ENCODE data around the gene ONECUT2. TPM values are rescaled to one million over a fixed set of nuclear protein-coding genes. Genes with fewer than 3 reads are reported as not detected.

ONECUT2 gene
- total and polyA plus RNA-seq, 7 donors, result under 0.01 to 0.04 (median 0.03) TPM; not detected in 3

DNA sequence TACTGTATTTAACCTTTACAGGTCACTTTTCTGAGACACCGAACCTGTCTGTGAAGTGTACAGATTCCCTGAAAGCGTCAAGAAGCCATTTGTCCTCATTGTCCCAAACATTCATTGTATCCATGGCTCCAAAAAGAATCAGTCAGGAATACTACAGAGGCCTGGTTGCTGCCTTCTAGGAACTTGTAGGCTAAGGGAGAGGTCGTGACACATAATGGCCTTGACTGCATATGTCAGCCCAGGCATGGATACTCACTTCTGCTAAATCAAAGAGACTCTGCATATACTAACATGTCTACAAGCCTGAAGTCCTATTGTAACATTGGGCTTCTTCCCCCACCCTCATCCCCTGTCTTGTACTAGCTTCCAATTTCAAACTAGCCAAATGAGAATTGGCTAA lies 40.2 kb downstream of the ONECUT2 start:
- peaks cover 0 to 10% (median 1%) of the 10 kb centered on the region in 3 donors for H3K27me3 ChIP-seq (ENCODE audit: insufficient read depth in 3 of 3, low read length in 2 of 3)
- intact Hi-C loops (cut with DNase I), result no loop called here
- no peaks in the 10 kb centered on the region for H3K4me1 ChIP-seq
- WGBS, 3 donors, result 73 to 78% (median 75%) methylated on average over 3 of the region's 3 CpGs
- H3K9me3 ChIP-seq, result no peaks in the 10 kb centered on the region
- DNase-seq (no peak), ATAC-seq (no peak)
- H3K27ac ChIP-seq, result no peak overlapping the region
- H3K36me3 ChIP-seq (ENCODE audit: insufficient read depth in 1 of 2, low read depth in 1 of 2), result no peaks in the 10 kb centered on the region
- H3K4me3 ChIP-seq, result no peak overlapping the region
- TF ChIP-seq, protein P1, sequence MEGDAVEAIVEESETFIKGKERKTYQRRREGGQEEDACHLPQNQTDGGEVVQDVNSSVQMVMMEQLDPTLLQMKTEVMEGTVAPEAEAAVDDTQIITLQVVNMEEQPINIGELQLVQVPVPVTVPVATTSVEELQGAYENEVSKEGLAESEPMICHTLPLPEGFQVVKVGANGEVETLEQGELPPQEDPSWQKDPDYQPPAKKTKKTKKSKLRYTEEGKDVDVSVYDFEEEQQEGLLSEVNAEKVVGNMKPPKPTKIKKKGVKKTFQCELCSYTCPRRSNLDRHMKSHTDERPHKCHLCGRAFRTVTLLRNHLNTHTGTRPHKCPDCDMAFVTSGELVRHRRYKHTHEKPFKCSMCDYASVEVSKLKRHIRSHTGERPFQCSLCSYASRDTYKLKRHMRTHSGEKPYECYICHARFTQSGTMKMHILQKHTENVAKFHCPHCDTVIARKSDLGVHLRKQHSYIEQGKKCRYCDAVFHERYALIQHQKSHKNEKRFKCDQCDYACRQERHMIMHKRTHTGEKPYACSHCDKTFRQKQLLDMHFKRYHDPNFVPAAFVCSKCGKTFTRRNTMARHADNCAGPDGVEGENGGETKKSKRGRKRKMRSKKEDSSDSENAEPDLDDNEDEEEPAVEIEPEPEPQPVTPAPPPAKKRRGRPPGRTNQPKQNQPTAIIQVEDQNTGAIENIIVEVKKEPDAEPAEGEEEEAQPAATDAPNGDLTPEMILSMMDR (IDR thresholded peaks at IDR 0.05), result no peak

- ATAC-seq (no peak), DNase-seq (no peak)
- WGBS, 3 donors, result 35 to 52% (median 45%) methylated on average over 4 of the region's 4 CpGs
- TF ChIP-seq, protein P1 (IDR thresholded peaks at IDR 0.05), result no peak
- intact Hi-C loops (cut with DNase I), result no loop called here
- Histone ChIP-seq H3K9me3 (no peaks in the 10 kb centered on the region), H3K4me3 (no peak overlapping the region), H3K4me1 (no peaks in the 10 kb centered on the region), H3K27me3 (ENCODE audit: insufficient read depth in 3 of 3, low read length in 2 of 3) (peaks cover 0 to 10% (median 1%) of the 10 kb centered on the region in 3 donors), H3K27ac (no peak overlapping the region), H3K36me3 (ENCODE audit: insufficient read depth in 1 of 2, low read depth in 1 of 2) (no peaks in the 10 kb centered on the region)
These were observed 40.7 kb downstream of the ONECUT2 start for GRCh38 chr18:57475903-57476302.

DNA sequence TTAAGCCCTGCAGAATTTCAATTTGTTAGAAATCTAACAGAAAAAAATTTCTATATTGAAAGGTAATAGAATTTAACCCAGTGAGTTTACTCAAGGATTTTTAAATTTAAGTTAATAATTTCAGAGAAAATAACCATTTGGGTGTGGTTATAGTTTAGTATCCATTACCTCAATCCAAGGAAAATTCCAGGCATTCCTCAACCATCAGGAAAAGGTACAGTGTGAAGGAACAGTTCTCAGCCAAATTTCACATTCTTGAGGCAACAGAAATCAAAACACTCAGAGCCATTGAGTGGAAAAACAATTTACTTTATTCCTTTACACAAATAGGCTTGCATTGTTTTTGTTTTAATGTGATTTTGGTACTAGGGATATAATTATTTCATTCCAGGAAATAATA lies 45.6 kb downstream of the ONECUT2 start:
- H3K36me3 ChIP-seq (ENCODE audit: insufficient read depth in 1 of 2, low read depth in 1 of 2), result no peaks in the 10 kb centered on the region

DNA sequence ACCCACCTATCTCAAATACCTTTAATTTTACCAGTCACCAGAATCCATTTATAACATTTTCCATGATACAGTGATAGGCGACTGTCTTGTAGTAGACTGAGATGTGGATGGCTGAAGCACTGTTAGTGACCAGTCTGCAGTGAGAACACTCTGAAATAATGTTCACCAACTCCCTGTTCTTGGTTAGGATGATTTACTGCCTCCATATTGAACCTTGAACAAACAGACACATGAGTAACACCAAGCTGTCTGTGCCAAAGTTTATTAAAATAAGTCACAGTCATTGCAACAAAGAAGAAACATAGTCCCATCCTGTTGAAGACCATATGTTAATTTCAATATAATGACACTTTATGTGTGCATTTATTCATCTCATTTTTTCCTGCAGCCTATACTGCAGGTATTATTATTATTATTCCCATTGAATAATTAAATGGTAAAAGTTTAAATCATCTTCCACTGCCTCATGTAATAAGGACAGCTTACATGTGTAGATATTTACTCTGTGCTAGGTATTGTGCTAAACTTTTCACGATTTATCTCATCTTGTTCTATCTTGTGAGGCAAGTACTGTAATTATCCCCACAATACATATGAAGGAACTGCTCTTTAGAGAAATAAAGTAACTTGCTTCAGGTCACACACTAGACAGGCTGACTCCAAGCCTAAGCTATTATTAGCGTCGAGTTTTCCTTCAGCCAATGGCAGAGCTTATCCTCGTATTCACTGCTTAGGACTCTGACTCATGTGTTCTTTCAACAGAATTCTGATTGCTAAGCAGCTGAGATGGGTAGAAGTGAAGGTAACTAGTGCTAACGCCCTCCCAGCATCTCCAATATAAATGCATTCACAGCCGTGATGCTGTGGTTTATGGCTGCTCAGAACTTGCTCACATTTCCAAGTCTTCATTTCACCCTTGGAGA lies 62.5 kb downstream of the ONECUT2 start:
- TF ChIP-seq, protein P1 (IDR thresholded peaks at IDR 0.05), result no peak
- peak; percentile 90 to 98 (median 98) for ATAC-seq
- WGBS, 3 donors, result 51 to 62% (median 55%) methylated on average over 7 of the region's 7 CpGs

More for the DNA sequence above, 45.6 kb downstream of the ONECUT2 start:
- no peaks in the 10 kb centered on the region for H3K4me1 ChIP-seq
- H3K4me3 ChIP-seq, result no peak overlapping the region
- ATAC-seq, result no peak
- TF ChIP-seq, protein P1 (IDR thresholded peaks at IDR 0.05), result no peak
- H3K27ac ChIP-seq, result no peak overlapping the region
- intact Hi-C loops (cut with DNase I), result no loop called here
- peaks cover 0 to 4% (median 0%) of the 10 kb centered on the region in 3 donors for H3K27me3 ChIP-seq (ENCODE audit: insufficient read depth in 3 of 3, low read length in 2 of 3)
- H3K9me3 ChIP-seq, result no peaks in the 10 kb centered on the region
- no peak for DNase-seq

More for the DNA sequence above, 62.5 kb downstream of the ONECUT2 start:
- Histone ChIP-seq H3K27me3 (ENCODE audit: insufficient read depth in 3 of 3, low read length in 2 of 3) (peaks cover 0 to 5% (median 0%) of the 10 kb centered on the region in 3 donors), H3K36me3 (ENCODE audit: insufficient read depth in 1 of 2, low read depth in 1 of 2) (no peaks in the 10 kb centered on the region), H3K4me3 (no peak overlapping the region), H3K27ac (peak overlapping the region; percentile 51), H3K9me3 (no peaks in the 10 kb centered on the region), H3K4me1 (no peaks in the 10 kb centered on the region)
- intact Hi-C loops (cut with DNase I), result no loop called here
- DNase-seq, result no peak

Data from psoas muscle (tissue), 8 donors.